HG03469 (cell line): Measurements from ENCODE around the gene KIAA0753.
"Not testable (repeated sequence)": the region's sequence is repeated elsewhere in the genome, so short reads cannot be mapped to it uniquely, and the experiment has no call there.

Experiments used
- ATAC-seq: cut with Tn5 transposase; IDR thresholded peaks from one replicate; pipeline ENCODE4 v1.9.1; 2021; ENCODE audit warnings: mild to moderate bottlenecking, moderate library complexity, moderate number of reproducible peaks; ENCODE audit not compliant: unreplicated experiment

KIAA0753 gene

DNA sequence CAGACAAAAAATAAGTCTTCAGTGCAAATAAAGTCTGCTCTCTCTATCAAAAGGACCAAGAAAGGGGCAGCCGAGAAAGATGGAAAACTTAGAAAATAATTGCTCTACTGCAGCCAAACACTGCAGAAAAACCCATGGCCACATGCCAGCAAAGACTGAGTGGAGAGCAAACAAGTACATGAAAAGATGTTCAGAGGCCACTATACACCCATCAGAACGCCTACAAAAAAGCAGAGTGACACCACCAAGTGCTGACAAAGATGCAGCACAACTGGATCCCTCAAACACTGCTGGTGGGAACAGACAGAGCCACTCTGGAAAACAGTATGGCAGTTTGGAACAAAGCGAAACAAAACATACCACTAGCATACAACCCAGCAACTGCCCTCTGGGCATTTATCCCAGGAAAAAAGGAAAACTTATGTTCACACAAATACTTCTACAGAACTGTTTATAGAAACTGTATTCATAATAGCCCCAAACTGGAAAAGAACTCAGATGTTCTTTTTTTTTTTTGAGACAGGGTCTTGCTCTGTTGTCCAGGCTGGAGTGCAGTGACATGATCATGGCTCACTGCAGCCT is 36.7 kb downstream of the KIAA0753 start:
- ATAC-seq, result no peak

DNA sequence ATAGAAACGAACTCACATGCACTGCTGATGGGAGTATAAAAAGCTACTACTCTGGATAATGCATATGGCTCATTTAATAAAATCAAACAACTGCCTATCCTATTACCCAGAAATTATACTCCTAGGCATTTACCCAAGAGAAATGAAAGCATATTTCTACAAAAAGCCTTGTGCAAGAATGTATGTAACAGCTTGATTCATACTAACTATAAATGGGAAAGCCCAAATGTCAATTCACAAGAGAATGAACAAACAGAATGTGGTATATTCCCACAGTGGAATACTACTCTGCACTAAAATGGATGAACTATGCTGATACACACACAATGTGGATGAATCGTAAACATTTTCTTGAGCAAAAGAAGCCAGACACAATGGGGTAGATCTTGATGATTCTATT is 38.4 kb downstream of the KIAA0753 start:
- ATAC-seq, result no peak

DNA sequence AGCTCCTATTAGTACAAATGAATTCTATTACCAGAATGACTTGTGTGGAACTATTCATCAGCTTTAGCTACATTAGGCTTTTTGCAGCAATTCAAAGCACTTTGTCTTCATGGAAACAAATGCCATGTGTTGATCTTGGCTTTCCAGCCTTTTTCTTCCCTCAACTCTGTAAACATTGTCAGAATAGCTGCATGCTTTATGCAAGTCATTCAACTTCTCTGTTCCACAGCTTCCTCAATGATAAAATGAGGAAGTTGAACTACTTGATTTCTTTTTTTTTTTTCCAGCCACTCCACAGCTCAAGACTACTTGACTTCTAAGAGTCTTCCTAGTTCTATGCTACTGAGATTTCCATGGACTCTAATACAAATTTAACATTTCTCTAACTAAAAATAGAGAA is 41.1 kb downstream of the KIAA0753 start:
- ATAC-seq, result no peak

GRCh38 chr17:6597727-6598126 is 42.8 kb downstream of the KIAA0753 start:
- no peak for ATAC-seq

- ATAC-seq, result no peak
Measured at GRCh38 chr17:6596941-6597340, 43.6 kb downstream of the KIAA0753 start.

DNA sequence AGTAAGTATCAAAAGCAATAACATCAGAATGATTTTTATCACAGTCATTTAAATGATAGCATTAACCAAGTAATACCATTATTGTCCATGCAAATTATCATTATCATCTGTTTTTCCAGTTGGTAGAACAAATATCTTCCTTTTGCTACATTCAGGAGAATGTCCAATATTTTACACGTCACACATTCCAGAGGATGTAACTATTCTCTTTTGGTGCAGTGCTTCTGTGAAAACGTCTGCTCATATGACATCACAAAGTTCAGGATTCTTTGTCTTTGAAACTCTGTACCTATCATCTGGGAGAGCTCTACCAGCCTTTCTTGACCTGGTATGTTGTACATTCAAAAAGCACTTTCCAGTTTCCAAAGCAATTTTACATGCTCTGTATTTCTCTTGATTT is 44.0 kb downstream of the KIAA0753 start:
- no peak for ATAC-seq

- no peak for ATAC-seq
Measured at GRCh38 chr17:6596081-6596480, 44.4 kb downstream of the KIAA0753 start.

- not testable (repeated sequence) for ATAC-seq
Measured at GRCh38 chr17:6593371-6593770, 47.1 kb downstream of the KIAA0753 start.

DNA sequence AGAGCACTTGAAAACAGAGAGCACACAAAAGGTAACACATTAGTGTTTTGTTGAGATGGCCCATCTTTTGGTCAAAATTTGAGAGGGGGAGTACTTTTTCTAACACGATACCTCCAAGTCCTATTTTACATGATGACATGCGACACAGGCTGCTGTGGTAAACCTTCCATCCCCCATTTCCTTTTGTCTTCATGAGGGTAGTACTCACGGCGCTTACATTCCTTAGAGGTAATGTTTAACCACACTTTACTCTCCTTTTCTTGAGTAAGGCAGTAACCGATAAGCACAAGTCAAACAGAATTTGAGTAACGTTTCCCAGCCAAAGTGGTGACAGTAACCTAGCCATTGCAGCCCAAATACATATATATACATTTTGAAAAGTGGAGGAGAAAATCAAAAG is 48.3 kb downstream of the KIAA0753 start:
- ATAC-seq, result no peak

DNA sequence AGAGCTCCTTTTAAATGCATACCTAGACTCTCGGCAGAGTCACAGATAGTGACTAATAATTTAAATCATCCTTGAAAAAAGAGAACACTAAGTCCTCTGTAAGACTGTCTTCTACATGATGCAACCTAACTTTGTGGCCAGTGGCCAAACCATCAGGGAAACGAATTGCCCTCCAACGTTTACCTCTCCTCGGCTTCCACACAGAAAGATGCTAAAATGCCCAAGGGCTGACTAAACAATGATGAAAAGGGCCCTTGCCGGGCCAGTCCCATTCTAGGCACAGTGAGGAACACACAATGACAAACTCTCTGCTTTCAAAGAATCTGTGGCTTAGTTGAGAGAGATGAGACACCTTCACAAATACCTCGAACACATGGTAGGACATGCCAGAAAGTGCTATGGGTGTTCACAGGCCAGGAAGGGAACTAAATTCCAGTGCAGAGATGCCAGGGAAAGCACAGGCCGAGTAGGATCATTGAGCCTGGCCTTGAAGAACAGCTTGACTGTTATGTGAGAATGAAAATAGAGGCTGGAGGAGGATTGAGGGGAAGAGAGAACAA is 48.8 kb downstream of the KIAA0753 start:
- ATAC-seq, result no peak

- no peak for ATAC-seq
Measured at GRCh38 chr17:6589266-6589946, 51.1 kb downstream of the KIAA0753 start.

- no peak for ATAC-seq
Measured at GRCh38 chr17:6588165-6588564, 52.3 kb downstream of the KIAA0753 start.

DNA sequence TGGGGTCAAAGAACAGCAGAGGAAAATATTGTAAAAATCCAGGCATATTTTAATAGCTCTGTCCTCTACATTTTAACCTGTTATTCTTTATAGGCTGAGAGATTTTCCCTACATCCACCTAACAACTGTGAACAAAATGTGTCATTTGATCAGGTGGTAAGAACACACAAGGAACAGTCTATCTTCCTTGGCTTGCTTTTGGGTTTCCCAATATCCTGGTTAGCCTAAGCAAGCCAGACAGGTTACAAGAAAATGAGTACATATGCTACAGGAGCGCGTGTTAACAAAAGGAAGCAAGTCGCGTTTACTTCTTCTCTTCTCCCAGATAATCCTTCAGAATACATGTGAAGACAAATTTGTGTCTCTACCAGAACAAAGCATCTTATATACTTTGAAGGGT is 53.2 kb downstream of the KIAA0753 start:
- ATAC-seq, result no peak

GRCh38 chr17:6583411-6583810 is 57.1 kb downstream of the KIAA0753 start:
- no peak for ATAC-seq

DNA sequence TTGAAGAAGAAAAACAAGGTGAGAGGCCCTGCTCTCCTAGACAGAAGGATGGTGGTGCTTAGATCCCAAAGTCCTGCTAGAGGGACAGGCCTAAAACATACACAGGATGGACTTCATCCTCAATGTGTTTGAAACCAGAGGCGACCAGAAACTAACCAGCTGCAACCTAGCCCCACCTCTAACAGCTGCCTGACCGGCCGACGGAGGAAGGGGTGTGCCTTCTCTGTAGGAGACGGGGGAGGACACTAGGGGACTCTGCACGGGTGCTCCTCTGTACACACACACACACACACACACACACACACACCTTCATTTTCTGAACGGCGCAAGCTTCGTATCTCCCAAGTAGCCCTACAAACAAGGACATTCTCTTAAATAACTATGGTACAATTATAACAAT is 59.9 kb downstream of the KIAA0753 start:
- no peak for ATAC-seq

GRCh38 chr17:6578491-6578890 is 62.0 kb downstream of the KIAA0753 start:
- ATAC-seq, result no peak

- no peak for ATAC-seq
Measured at GRCh38 chr17:6577686-6578263, 62.7 kb downstream of the KIAA0753 start.

GRCh38 chr17:6576038-6576785 is 64.3 kb downstream of the KIAA0753 start:
- no peak for ATAC-seq

DNA sequence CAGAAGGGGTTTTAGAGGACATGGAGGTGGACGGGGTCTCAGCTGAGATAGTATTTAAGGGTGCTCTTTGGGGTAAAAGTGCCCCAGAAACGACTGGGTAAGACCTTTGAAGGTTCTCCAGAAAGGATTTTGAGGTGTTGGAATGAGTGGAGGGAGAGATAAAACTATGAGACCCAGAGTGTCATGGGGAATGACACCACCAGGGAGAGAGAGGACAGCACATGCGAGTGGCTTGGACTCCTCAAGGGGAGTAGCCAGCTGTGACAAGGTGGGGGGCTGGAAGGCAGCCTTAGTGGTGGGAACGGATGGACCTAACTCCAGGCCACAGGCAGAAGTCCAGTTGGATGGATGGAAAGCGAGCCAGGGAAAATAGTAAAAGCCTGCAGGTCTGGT is 64.9 kb downstream of the KIAA0753 start:
- ATAC-seq, result no peak

- ATAC-seq, result no peak
Measured at GRCh38 chr17:6574687-6575595, 65.6 kb downstream of the KIAA0753 start.
